H1 (cell line): ENCODE measurements around the gene PRKCH. TPM values are rescaled to one million over a fixed set of nuclear protein-coding genes. Genes with fewer than 3 reads are reported as not detected.

Experiments
- CTCF ChIA-PET: fragments of 300-600 bp; sonication (Branson Sonifier 250); formaldehyde crosslinking; loops from one replicate; lab custom pipeline; 2021; ENCODE audit not compliant: partially characterized antibody; lab: Charles Lee
- POLR2A ChIA-PET: fragments of 300-600 bp; sonication (Branson Sonifier 250); formaldehyde crosslinking; loops from one replicate; lab custom pipeline; 2021; ENCODE audit warnings: inconsistent platforms; ENCODE audit not compliant: partially characterized antibody; lab: Charles Lee
- DNase-seq, 2 experiments: peaks; one replicate each; pipeline versions ENCODE4 v3.0.0 to v3.0.0-alpha.2; 2010 to 2022; ENCODE audit warnings: low spot score in 2 of 2, low read depth in 1 of 2, mixed read lengths in 1 of 2
- FAIRE-seq: peaks from 2 replicates; lab custom pipeline; 2011; peaks lifted over from hg19 to GRCh38; lab: Jason Lieb, UNC
- H2AFZ ChIP-seq: 2 replicates; pipeline ENCODE4 v1.8.1; 2012; ENCODE audit warnings: low read length, inconsistent platforms
- H2AK5ac ChIP-seq: 2 replicates; pipeline ENCODE4 v1.6.1; 2013; ENCODE audit warnings: low read depth, low read length
- H2BK120ac ChIP-seq: replicated peaks from 2 replicates; pipeline ENCODE3; 2013; ENCODE audit warnings: low read depth, low read length, inconsistent platforms
- H2BK12ac ChIP-seq: 2 replicates; pipeline ENCODE4 v1.6.1; 2013; ENCODE audit warnings: low read depth, low read length
- H2BK15ac ChIP-seq: 2 replicates; pipeline ENCODE4 v1.6.1; 2013; ENCODE audit warnings: low read length
- H2BK20ac ChIP-seq: 2 replicates; pipeline ENCODE4 v1.6.1; 2013; ENCODE audit warnings: low read length
- H2BK5ac ChIP-seq: 2 replicates; pipeline ENCODE4 v1.6.1; 2013; ENCODE audit warnings: low read depth, low read length
- H3K14ac ChIP-seq: 2 replicates; pipeline ENCODE4 v1.6.1; 2013; ENCODE audit warnings: inconsistent platforms; ENCODE audit not compliant: insufficient read length
- H3K18ac ChIP-seq: 2 replicates; pipeline ENCODE4 v1.6.1; 2013; ENCODE audit warnings: low read length; ENCODE audit errors: extremely low read depth
- H3K23ac ChIP-seq: 2 replicates; pipeline ENCODE4 v1.6.1; 2013; ENCODE audit warnings: inconsistent platforms; ENCODE audit not compliant: insufficient read length
- H3K23me2 ChIP-seq: 2 replicates; pipeline ENCODE4 v1.6.1; 2013; ENCODE audit warnings: low read depth, low read length
- H3K27ac ChIP-seq: 2 replicates; pipeline ENCODE4 v1.6.1; 2011; ENCODE audit warnings: low read depth, low read length, inconsistent platforms
- H3K27me3 ChIP-seq, 4 experiments: replicated peaks in 1 of 4; 1 replicate in 1 of 4; 2 replicates in 3 of 4; pipeline versions ENCODE4 v1.6.1 to v1.8.1; 2011 to 2013; ENCODE audit warnings: low read length in 3 of 4, mild to moderate bottlenecking in 3 of 4, inconsistent platforms in 2 of 4, mixed read lengths in 2 of 4, moderate library complexity in 1 of 4; ENCODE audit not compliant: control insufficient read depth in 3 of 4, insufficient read depth in 3 of 4; ENCODE audit errors: extremely low read depth in 1 of 4
- H3K36me3 ChIP-seq, 4 experiments: 2 replicates each; pipeline versions ENCODE4 v1.6.1 to v1.8.1; 2011 to 2013; ENCODE audit warnings: mild to moderate bottlenecking in 4 of 4, low read length in 3 of 4, moderate library complexity in 2 of 4, control low read depth in 1 of 4, inconsistent platforms in 1 of 4; ENCODE audit not compliant: insufficient read depth in 4 of 4, control insufficient read depth in 2 of 4
- H3K4ac ChIP-seq: replicated peaks from 2 replicates; pipeline ENCODE3; 2013; ENCODE audit warnings: low read length, low read depth, mixed read lengths, inconsistent platforms; ENCODE audit not compliant: insufficient read length
- H3K4me1 ChIP-seq, 4 experiments: replicated peaks in 1 of 4; 1 replicate in 1 of 4; 2 replicates in 3 of 4; pipeline versions ENCODE4 v1.6.1 to v1.8.1; 2011 to 2013; ENCODE audit warnings: low read length in 3 of 4, inconsistent platforms in 2 of 4, mixed read lengths in 1 of 4; ENCODE audit not compliant: insufficient read depth in 4 of 4, control insufficient read depth in 3 of 4
- H3K4me2 ChIP-seq, 2 experiments: 2 replicates each; pipeline versions ENCODE4 v1.6.1 to v1.8.1; 2011 to 2013; ENCODE audit warnings: low read depth in 2 of 2, low read length in 2 of 2, control low read depth in 1 of 2, inconsistent platforms in 1 of 2, mild to moderate bottlenecking in 1 of 2; ENCODE audit not compliant: insufficient read depth in 1 of 2
- H3K4me3 ChIP-seq, 4 experiments: fragments of 200-600, 300-600 bp in 1 of 4; sonication (generic), shearing (Covaris generic), sonication (Bioruptor Twin) in 1 of 4; 2 replicates each; pipeline versions ENCODE4 v1.5.1 to v1.8.1; 2011 to 2016; ENCODE audit warnings: low read length in 4 of 4, low read depth in 3 of 4, control low read depth in 2 of 4, inconsistent platforms in 2 of 4, mild to moderate bottlenecking in 2 of 4, mixed read lengths in 1 of 4, moderate library complexity in 1 of 4; ENCODE audit not compliant: insufficient read depth in 2 of 4; ENCODE audit errors: extremely low read depth in 1 of 4
- H3K56ac ChIP-seq: replicated peaks from 2 replicates; pipeline ENCODE3; 2013; ENCODE audit warnings: low read depth, mild to moderate bottlenecking, mixed read lengths, low read length, inconsistent platforms; ENCODE audit not compliant: insufficient read length
- H3K79me1 ChIP-seq: 2 replicates; pipeline ENCODE4 v1.6.1; 2013; ENCODE audit warnings: low read depth, low read length, control low read depth
- H3K79me2 ChIP-seq, 2 experiments: 2 replicates each; pipeline versions ENCODE4 v1.6.1 to v1.8.1; 2012 to 2013; ENCODE audit warnings: low read length in 2 of 2, mild to moderate bottlenecking in 2 of 2, inconsistent platforms in 1 of 2; ENCODE audit not compliant: insufficient read depth in 2 of 2, control insufficient read depth in 1 of 2
- H3K9ac ChIP-seq, 4 experiments: replicated peaks in 1 of 4; 1 replicate in 1 of 4; 2 replicates in 3 of 4; pipeline versions ENCODE4 v1.6.1 to v1.8.1; 2011 to 2013; ENCODE audit warnings: low read depth in 3 of 4, low read length in 3 of 4, control low read depth in 2 of 4, mild to moderate bottlenecking in 2 of 4, moderate library complexity in 2 of 4, inconsistent platforms in 1 of 4; ENCODE audit errors: extremely low read depth in 1 of 4
- H3K9me3 ChIP-seq, 2 experiments: 2 replicates each; pipeline versions ENCODE4 v1.6.1 to v1.8.1; 2012 to 2013; ENCODE audit warnings: mild to moderate bottlenecking in 2 of 2, moderate library complexity in 2 of 2, control low read depth in 1 of 2, inconsistent platforms in 1 of 2, low read depth in 1 of 2, low read length in 1 of 2, mixed read lengths in 1 of 2; ENCODE audit not compliant: insufficient read depth in 2 of 2
- H4K20me1 ChIP-seq, 2 experiments: replicated peaks in 1 of 2; 2 replicates each; pipeline versions ENCODE3 to v1.8.1; 2011 to 2013; ENCODE audit warnings: inconsistent platforms in 2 of 2, low read length in 2 of 2, mild to moderate bottlenecking in 1 of 2; ENCODE audit not compliant: insufficient read depth in 2 of 2, control insufficient read depth in 1 of 2
- H4K5ac ChIP-seq: 2 replicates; pipeline ENCODE4 v1.6.1; 2013; ENCODE audit warnings: low read length, low read depth, mixed read lengths, inconsistent platforms; ENCODE audit not compliant: insufficient read length
- H4K8ac ChIP-seq: 2 replicates; pipeline ENCODE4 v1.8.0; 2013; ENCODE audit warnings: mild to moderate bottlenecking, moderate library complexity, low read length, inconsistent platforms; ENCODE audit not compliant: insufficient read depth; ENCODE audit errors: extremely low read depth
- H4K91ac ChIP-seq: replicated peaks from 2 replicates; pipeline ENCODE3; 2013; ENCODE audit warnings: low read length, mixed read lengths, inconsistent platforms; ENCODE audit not compliant: insufficient read length
- ASH2L ChIP-seq: fragments of 200-600, 300-600 bp; sonication (generic); IDR thresholded peaks from one replicate; pipeline ENCODE4 v1.7.1; 2017; ENCODE audit warnings: low read length
- CBX5 ChIP-seq: fragments of 300-800, 300-1000 bp; sonication (generic); IDR thresholded peaks from 2 replicates; pipeline ENCODE4 v1.7.1; 2016; ENCODE audit warnings: antibody characterized with exemption, low read length, low read depth
- KDM1A ChIP-seq: fragments of 200-600, 300-600 bp; sonication (generic); IDR thresholded peaks from 2 replicates; pipeline ENCODE4 v1.7.1; 2016; ENCODE audit warnings: mild to moderate bottlenecking, low read length, borderline replicate concordance
- NANOG ChIP-seq: IDR thresholded peaks from 2 replicates; pipeline ENCODE4 v1.6.1; 2011; ENCODE audit warnings: low read length, low read depth, mild to moderate bottlenecking, inconsistent platforms; ENCODE audit not compliant: insufficient read depth, poor library complexity, severe bottlenecking
- RFX5 ChIP-seq: IDR thresholded peaks from 2 replicates; pipeline ENCODE4 v1.6.1; 2011; ENCODE audit warnings: low read depth, low read length, improper control_type of control experiment, borderline replicate concordance
- TAF1 ChIP-seq: IDR thresholded peaks from 2 replicates; pipeline ENCODE4 v1.6.1; 2011; ENCODE audit warnings: mild to moderate bottlenecking, low read depth, low read length
- WGBS, 2 experiments: shearing (Covaris generic) in 1 of 2; methylation state at CpG; one replicate each; pipeline versions ENCODE4 v1.1.6 to v1.1.7; 2013 to 2015; ENCODE audit warnings: low lambda C conversion rate in 2 of 2, mixed read lengths in 2 of 2, inconsistent platforms in 1 of 2, low coverage in 1 of 2, missing lambda C conversion rate in 1 of 2; ENCODE audit not compliant: insufficient replicate concordance in 2 of 2, insufficient coverage in 1 of 2, insufficient read length in 1 of 2; ENCODE audit errors: extremely low coverage in 1 of 2, missing lambda C conversion rate in 1 of 2; 5-methylcytosine and 5-hydroxymethylcytosine counted together
- polyA plus RNA-seq, 7 experiments: library from polyadenylated mRNA; depleted of rRNA in 3 of 7; stranded (reverse) in 5 of 7; unstranded in 2 of 7; fragments of >200 nt in 5 of 7; fragments of 200-250 nt in 2 of 7; gene quantifications; 1 replicate in 5 of 7; 2 replicates in 1 of 7; 4 replicates in 1 of 7; pipeline versions ENCODE4 v1.2.1 to v1.2.3, GENCODE V29; 2011 to 2013; ENCODE audit warnings: missing spikeins in 2 of 7, mixed read lengths in 2 of 7
- total RNA-seq: library from RNA; stranded (reverse); fragmentation: NEBNext Ultra II Directional; extraction: Animal tissue kit (Norgen Biotek cat#: 25700); gene quantifications from 2 replicates; pipeline ENCODE4 v1.2.1, GENCODE V29; 2021
- TF ChIP-seq, protein P1 (sequence below): IDR thresholded peaks from 2 replicates; pipeline ENCODE4 v1.6.1; 2012; ENCODE audit warnings: inconsistent platforms
- TF ChIP-seq, protein P2 (sequence below): IDR thresholded peaks from 2 replicates; pipeline ENCODE4 v1.6.1; 2011; ENCODE audit warnings: low read length, improper control_type of control experiment

The PRKCH gene
- total and polyA plus RNA-seq, 2 of the 8 experiments (the other 6 are each of a cell fraction or from before 2014, with no cell fraction given): 6.4 to 7.0 TPM

DNA sequence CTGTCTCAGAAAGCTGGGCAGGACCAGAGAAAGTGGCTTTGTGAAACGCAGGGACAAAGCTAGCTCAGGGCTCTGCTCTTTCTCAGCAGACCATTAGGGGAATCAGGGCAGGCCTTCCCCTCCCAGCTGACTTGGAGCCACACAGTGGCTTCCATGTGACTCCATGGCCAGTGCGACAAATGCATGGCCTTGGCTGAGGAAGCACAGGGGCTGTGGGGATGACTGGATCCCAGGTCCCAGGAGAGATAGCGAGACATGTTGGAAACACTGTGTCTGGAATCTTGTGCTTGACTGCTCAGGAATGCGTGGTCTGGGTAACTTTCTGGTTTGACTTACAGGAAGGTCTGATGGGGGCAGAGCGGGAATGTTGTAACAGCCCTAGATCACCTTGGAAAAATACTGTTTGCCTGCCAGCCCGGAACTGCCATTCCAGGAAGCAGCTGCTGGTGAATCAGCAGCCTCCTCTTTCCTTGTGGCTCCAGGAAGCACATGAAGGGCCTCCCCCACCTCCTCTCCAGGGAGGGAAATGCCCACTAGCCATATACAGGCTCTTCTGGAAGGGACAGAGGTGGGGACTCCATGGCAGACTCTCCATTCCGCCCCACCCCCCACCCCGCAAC is 240.4 kb downstream of the PRKCH start:
- peak overlapping the region; percentile 79; the same call in 1 of the 2 replicates for H3K18ac ChIP-seq
- H3K14ac ChIP-seq: no peak overlapping the region
- no peaks in the 10 kb centered on the region for H3K23me2 ChIP-seq
- no peak overlapping the region for H3K4me3 ChIP-seq
- H3K27me3 ChIP-seq: no peaks in the 10 kb centered on the region; a peak in 1 of 7 replicates
- no peaks in the 10 kb centered on the region for H4K20me1 ChIP-seq
- H3K9ac ChIP-seq: no peak overlapping the region
- H2BK5ac ChIP-seq: no peak overlapping the region; the same call in 1 of the 2 replicates
- H3K36me3 ChIP-seq: no peaks in the 10 kb centered on the region
- no peak overlapping the region for H3K4me2 ChIP-seq
- no peak overlapping the region for H3K4ac ChIP-seq
- no peak for TF ChIP-seq TAF1
- TF ChIP-seq NANOG: no peak
- no peak for TF ChIP-seq KDM1A
- no peak for TF ChIP-seq CBX5
- TF ChIP-seq RFX5: no peak
- TF ChIP-seq, protein P1, sequence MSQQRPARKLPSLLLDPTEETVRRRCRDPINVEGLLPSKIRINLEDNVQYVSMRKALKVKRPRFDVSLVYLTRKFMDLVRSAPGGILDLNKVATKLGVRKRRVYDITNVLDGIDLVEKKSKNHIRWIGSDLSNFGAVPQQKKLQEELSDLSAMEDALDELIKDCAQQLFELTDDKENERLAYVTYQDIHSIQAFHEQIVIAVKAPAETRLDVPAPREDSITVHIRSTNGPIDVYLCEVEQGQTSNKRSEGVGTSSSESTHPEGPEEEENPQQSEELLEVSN: peak; percentile 55
- TF ChIP-seq ASH2L: no peak
- TF ChIP-seq, protein P2, sequence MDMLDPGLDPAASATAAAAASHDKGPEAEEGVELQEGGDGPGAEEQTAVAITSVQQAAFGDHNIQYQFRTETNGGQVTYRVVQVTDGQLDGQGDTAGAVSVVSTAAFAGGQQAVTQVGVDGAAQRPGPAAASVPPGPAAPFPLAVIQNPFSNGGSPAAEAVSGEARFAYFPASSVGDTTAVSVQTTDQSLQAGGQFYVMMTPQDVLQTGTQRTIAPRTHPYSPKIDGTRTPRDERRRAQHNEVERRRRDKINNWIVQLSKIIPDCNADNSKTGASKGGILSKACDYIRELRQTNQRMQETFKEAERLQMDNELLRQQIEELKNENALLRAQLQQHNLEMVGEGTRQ: no peak
- DNase-seq: no peak
- H3K27ac ChIP-seq: no peak overlapping the region
- H2BK20ac ChIP-seq: peak overlapping the region; percentile 5; the same call in 1 of the 2 replicates
- H4K5ac ChIP-seq: no peak overlapping the region
- CTCF ChIA-PET: interaction anchor here (0.5 to 2.3 kb wide), 8 partner anchors 8 to 70 kb away, joined by 3 to 8 read pairs (median 4); no protein-coding TSS in a partner anchor
- H4K8ac ChIP-seq: no peak overlapping the region
- no peak overlapping the region for H3K23ac ChIP-seq
- H4K91ac ChIP-seq: no peak overlapping the region
- 0 out of 2 replicates have a peak overlapping the region, but pooled peaks have one; percentile 6 for H2BK15ac ChIP-seq
- peak overlapping the region; percentile 61; the same call in 1 of the 2 replicates for H2BK12ac ChIP-seq
- POLR2A ChIA-PET: interaction anchor here (1.0 kb wide), 1 partner anchor 9 kb away, joined by 4 read pairs; no protein-coding TSS in a partner anchor
- no peaks in the 10 kb centered on the region for H3K9me3 ChIP-seq
- no peak overlapping the region for H2BK120ac ChIP-seq
- H2AK5ac ChIP-seq: no peak overlapping the region
- FAIRE-seq: no peak
- 85% methylated on average over 8 of the region's 8 CpGs; no CpG with 5 or more reads in 1 of the 2 experiments for WGBS, 2 experiments
- H2AFZ ChIP-seq: peak overlapping the region; percentile 61; the same call in 1 of the 2 replicates
- H3K79me2 ChIP-seq: no peaks in the 10 kb centered on the region
- peaks cover 0 to 9% (median 6%) of the 10 kb centered on the region in 4 experiments; a peak in 4 of 7 replicates for H3K4me1 ChIP-seq
- no peaks in the 10 kb centered on the region; the same call in 1 of the 2 replicates for H3K79me1 ChIP-seq
- H3K56ac ChIP-seq: no peak overlapping the region
